ENCODE results near the gene HRH3.

- no peak for TF ChIP-seq CTCF (IDR thresholded peaks at IDR 0.05)
- no peak for TF ChIP-seq POLR2A (IDR thresholded peaks at IDR 0.05)
Observed at GRCh38 chr20:62232194-62232593, 12.1 kb upstream of the HRH3 start.

All from ovary (tissue), 3 donors.